Coronary artery (tissue), 2 donors: ENCODE results near the gene TNRC6B.

ENCODE experiments used
- DNase-seq: peaks from one replicate; pipeline ENCODE4 v3.0.0-alpha.2; 2017; ENCODE audit warnings: low spot score
- H3K27ac ChIP-seq, 2 donors: fragments of 200-600 bp; sonication (generic); one replicate each; pipeline ENCODE4 v1.5.1; 2016 to 2019
- H3K4me3 ChIP-seq: fragments of 200-600 bp; sonication (generic); 2 replicates; pipeline ENCODE4 v1.5.1; 2016; ENCODE audit warnings: mild to moderate bottlenecking, moderate library complexity
- CTCF ChIP-seq: fragments of 200-600 bp; sonication (generic); IDR thresholded peaks from one replicate; pipeline ENCODE4 v1.5.1; 2019; ENCODE audit warnings: antibody characterized with exemption

The TNRC6B gene, protein sequence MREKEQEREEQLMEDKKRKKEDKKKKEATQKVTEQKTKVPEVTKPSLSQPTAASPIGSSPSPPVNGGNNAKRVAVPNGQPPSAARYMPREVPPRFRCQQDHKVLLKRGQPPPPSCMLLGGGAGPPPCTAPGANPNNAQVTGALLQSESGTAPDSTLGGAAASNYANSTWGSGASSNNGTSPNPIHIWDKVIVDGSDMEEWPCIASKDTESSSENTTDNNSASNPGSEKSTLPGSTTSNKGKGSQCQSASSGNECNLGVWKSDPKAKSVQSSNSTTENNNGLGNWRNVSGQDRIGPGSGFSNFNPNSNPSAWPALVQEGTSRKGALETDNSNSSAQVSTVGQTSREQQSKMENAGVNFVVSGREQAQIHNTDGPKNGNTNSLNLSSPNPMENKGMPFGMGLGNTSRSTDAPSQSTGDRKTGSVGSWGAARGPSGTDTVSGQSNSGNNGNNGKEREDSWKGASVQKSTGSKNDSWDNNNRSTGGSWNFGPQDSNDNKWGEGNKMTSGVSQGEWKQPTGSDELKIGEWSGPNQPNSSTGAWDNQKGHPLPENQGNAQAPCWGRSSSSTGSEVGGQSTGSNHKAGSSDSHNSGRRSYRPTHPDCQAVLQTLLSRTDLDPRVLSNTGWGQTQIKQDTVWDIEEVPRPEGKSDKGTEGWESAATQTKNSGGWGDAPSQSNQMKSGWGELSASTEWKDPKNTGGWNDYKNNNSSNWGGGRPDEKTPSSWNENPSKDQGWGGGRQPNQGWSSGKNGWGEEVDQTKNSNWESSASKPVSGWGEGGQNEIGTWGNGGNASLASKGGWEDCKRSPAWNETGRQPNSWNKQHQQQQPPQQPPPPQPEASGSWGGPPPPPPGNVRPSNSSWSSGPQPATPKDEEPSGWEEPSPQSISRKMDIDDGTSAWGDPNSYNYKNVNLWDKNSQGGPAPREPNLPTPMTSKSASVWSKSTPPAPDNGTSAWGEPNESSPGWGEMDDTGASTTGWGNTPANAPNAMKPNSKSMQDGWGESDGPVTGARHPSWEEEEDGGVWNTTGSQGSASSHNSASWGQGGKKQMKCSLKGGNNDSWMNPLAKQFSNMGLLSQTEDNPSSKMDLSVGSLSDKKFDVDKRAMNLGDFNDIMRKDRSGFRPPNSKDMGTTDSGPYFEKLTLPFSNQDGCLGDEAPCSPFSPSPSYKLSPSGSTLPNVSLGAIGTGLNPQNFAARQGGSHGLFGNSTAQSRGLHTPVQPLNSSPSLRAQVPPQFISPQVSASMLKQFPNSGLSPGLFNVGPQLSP (N-terminal part only)

DNA sequence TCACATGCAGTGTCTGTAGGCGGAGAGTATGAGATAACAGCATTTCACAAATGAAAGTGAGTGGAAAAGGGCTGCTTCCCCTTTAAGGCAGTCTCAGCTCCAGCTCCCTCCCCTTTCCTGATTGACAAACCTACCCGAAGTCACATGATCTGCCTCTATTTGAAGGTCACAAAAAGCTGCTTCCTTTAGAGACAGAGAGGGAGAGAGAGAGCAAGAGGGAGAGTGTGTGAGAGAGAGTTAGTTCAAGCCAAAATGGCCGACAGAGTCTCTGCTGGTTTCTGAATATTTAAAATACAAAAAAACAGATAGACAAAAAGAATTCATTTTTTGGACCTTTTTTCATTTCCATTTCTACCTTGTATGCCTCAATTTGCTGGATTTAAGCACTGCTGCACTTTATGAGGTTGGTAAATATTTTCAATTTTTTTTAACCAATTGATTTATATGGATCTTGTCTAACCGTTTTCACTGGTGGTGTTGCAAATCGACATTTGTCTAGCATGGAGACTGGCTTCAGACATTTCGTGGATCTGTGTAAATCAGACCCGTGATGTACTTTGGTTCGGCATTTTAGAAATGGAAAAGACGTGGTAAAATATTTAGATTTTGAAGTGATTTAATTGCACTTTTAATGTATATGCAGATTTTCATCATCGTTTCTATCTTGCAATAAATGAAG, at the start of gene TNRC6B:
TSS of gene TNRC6B (plus strand) at position 188 of the 679 bp plus-strand sequence. CDS start at position 399, 211 bp downstream.
- H3K27ac ChIP-seq: peak within 1 kb of the TSS; percentile 53 to 79
- peak within 1 kb of the TSS; percentile 83 for H3K4me3 ChIP-seq
- no peak for TF ChIP-seq CTCF
- DNase-seq: peak; percentile 82

GRCh38 chr22:40128989-40129388, 48.7 kb upstream of the TNRC6B start:
- no peak for TF ChIP-seq CTCF
- no peak overlapping the region for H3K27ac ChIP-seq
- no peak for DNase-seq
- H3K4me3 ChIP-seq: no peak overlapping the region

DNA sequence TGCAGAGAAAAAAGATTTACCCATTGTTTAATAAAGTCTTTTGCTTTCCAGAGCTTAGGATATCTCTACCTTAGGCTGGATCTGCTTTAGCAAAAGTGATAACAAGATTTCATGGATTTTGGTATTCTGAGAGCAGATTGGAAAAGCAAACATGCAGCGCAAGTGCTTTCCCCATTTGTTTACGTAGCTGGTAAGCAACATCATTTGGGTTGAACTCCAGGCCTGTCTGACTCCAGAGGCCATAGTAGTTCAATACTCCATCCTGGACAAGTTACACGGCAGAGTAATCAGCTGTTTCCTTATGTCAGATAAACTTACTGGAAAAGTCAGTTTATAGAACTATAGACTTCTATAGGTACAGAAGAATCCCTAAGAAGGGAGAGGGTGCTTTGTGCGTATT, 40.6 kb upstream of the TNRC6B start:
- no peak overlapping the region for H3K27ac ChIP-seq
- no peak overlapping the region for H3K4me3 ChIP-seq
- no peak for TF ChIP-seq CTCF
- no peak for DNase-seq

GRCh38 chr22:40138866-40139265, 38.9 kb upstream of the TNRC6B start:
- DNase-seq: no peak
- Histone ChIP-seq H3K27ac (no peak overlapping the region), H3K4me3 (no peak overlapping the region)
- no peak for TF ChIP-seq CTCF

- no peak for DNase-seq
These were observed 30.1 kb upstream of the TNRC6B start for GRCh38 chr22:40147388-40148176.

More at GRCh38 chr22:40147388-40148176, 30.1 kb upstream of the TNRC6B start:
- TF ChIP-seq CTCF: no peak
- Histone ChIP-seq H3K27ac (no peak overlapping the region), H3K4me3 (no peak overlapping the region)
